Upper lobe of right lung (tissue), 1 donor: ENCODE results near the gene NOTUM. TPM values are rescaled to one million over a fixed set of nuclear protein-coding genes. Genes with fewer than 3 reads are reported as not detected.

Source experiments
- ATAC-seq: fragments of 200-7000 bp; cut with Tn5 transposase; one replicate; pipeline ENCODE4 v1.9.1; 2020; ENCODE audit warnings: mild to moderate bottlenecking, moderate library complexity
- DNase-seq: peaks from one replicate; pipeline ENCODE4 v3.0.0-alpha.2; 2020
- H3K27ac ChIP-seq: fragments of 200-600 bp; one replicate; pipeline ENCODE4 v1.8.0; 2022
- H3K27me3 ChIP-seq: fragments of 200-600 bp; one replicate; pipeline ENCODE4 v1.8.0; 2022; ENCODE audit warnings: mild to moderate bottlenecking
- H3K36me3 ChIP-seq: fragments of 200-600 bp; one replicate; pipeline ENCODE4 v1.8.0; 2022
- H3K4me1 ChIP-seq: fragments of 200-600 bp; one replicate; pipeline ENCODE4 v1.8.0; 2022
- H3K4me3 ChIP-seq: fragments of 200-600 bp; one replicate; pipeline ENCODE4 v1.8.0; 2022; ENCODE audit warnings: mild to moderate bottlenecking
- H3K9me3 ChIP-seq: fragments of 200-600 bp; one replicate; pipeline ENCODE4 v1.8.0; 2022
- CTCF ChIP-seq: fragments of 200-600 bp; IDR thresholded peaks from one replicate; pipeline ENCODE4 v1.8.0; 2022; ENCODE audit warnings: antibody characterized with exemption
- intact Hi-C: fragments of 100-400 bp; cut with DNase I; formaldehyde crosslinking; loops from one replicate; pipeline ENCODE4 v1.11.0; 2022
- total RNA-seq: library from RNA; stranded (reverse); fragmentation: NEBNext Ultra II Directional; extraction: Animal tissue kit (Norgen Biotek cat#: 25700); gene quantifications from one replicate; pipeline ENCODE4 v1.2.1, GENCODE V29; 2021
- donor health status: DM: no; HTN: yes; CAD: no; lungs with severe emphysema.

The NOTUM gene
- total RNA-seq, 1 donor from 2014 or later, result 6.1 TPM

GRCh38 chr17:81932333-81932983, 28.5 kb downstream of the NOTUM start:
- Histone ChIP-seq H3K4me1 (peaks cover 19% of the 10 kb centered on the region), H3K36me3 (no peaks in the 10 kb centered on the region)

GRCh38 chr17:81931557-81932332, 29.2 kb downstream of the NOTUM start:
- no peak for ATAC-seq
- intact Hi-C loops, result no loop called here
- H3K4me3 ChIP-seq, result no peak overlapping the region
- no peaks in the 10 kb centered on the region for H3K9me3 ChIP-seq
- no peaks in the 10 kb centered on the region for H3K36me3 ChIP-seq
- no peaks in the 10 kb centered on the region for H3K27me3 ChIP-seq
- no peak for TF ChIP-seq CTCF
- peaks cover 17% of the 10 kb centered on the region for H3K4me1 ChIP-seq
- H3K27ac ChIP-seq, result no peak overlapping the region
- no peak for DNase-seq

More at GRCh38 chr17:81932333-81932983, 28.5 kb downstream of the NOTUM start:
- DNase-seq (no peak), ATAC-seq (no peak)
- Histone ChIP-seq H3K9me3 (no peaks in the 10 kb centered on the region), H3K27me3 (no peaks in the 10 kb centered on the region), H3K27ac (no peak overlapping the region), H3K4me3 (no peak overlapping the region)
- intact Hi-C loops, result no loop called here
- no peak for TF ChIP-seq CTCF

DNA sequence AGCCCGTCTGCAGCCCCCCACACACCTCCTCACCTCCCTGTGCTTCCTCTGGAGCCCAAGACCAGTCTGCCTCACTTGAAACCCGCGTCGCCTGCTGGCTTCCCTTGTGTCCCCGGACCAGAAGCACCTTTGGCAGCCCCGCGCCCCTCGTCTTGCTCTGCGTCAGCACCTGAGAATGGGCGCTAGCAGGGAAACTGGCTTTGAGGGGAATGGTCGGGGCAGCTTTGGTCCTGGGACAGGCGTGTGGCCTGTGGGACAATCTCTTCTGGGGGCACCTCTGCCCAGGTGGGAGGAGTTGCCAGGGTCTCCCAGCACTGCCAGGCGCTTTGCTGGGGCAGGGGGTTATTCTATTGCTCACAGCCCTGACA, 29.8 kb downstream of the NOTUM start:
- Histone ChIP-seq H3K4me3 (no peak overlapping the region), H3K4me1 (peaks cover 11% of the 10 kb centered on the region), H3K27me3 (no peaks in the 10 kb centered on the region), H3K27ac (no peak overlapping the region), H3K36me3 (no peaks in the 10 kb centered on the region), H3K9me3 (no peaks in the 10 kb centered on the region)
- DNase-seq, result no peak
- intact Hi-C loops, result no loop called here
- no peak for TF ChIP-seq CTCF
- ATAC-seq, result no peak

DNA sequence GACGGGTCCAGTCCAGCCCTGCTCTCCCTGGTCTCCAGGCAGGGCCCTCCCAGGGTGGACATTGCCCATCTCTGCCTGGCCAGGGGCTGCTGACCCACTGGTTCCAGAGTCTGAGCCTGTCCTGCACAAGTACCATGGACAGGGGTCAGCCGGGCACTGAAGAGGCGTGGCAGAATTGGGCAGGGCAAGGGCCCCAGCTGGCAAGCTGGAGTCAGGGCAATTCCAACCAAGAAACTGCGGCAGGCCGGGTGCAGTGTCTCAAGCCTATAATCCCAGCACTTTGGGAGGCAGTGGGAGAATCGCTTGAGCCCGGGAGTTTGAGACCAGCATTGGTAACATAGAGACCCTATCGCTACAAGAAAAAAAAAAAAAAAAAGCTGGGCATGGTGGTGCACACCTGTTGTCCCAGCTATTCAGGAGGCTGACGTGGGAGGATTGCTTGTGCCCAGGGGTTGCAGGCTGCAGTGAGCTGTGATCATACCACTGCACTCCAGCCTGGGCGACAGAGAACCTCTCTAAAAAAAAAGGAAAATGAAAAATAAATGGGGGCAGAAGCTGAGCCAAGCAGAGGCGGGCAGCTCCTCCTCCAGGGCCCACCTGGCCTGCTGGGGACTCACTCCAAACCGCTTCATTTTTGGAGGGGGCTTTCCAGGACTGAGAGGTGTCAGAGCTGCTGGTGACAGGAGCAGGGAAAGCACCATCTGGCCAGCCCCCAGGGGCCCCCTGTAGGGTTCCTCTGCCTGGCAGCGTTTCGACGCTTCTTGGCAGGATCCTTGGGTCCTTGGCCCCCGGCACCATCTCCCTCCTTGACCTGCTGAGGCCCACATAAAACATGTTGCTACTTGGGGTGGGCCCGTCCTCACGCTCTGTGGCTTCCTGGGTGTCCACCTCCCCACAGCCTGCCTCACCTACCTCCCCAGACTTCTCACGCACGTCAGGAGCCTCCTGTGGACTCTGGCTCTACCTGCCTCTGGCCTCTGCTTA, 30.6 kb downstream of the NOTUM start:
- DNase-seq, result no peak
- no peaks in the 10 kb centered on the region for H3K27me3 ChIP-seq
- no peak for ATAC-seq
- no peak overlapping the region for H3K4me3 ChIP-seq
- H3K4me1 ChIP-seq, result peaks cover 14% of the 10 kb centered on the region
- intact Hi-C loops, result no loop called here
- no peaks in the 10 kb centered on the region for H3K9me3 ChIP-seq
- no peak for TF ChIP-seq CTCF
- H3K36me3 ChIP-seq, result no peaks in the 10 kb centered on the region
- no peak overlapping the region for H3K27ac ChIP-seq

- peaks cover 24% of the 10 kb centered on the region for H3K4me1 ChIP-seq
Measured at GRCh38 chr17:81929253-81930141, 31.5 kb downstream of the NOTUM start.

More at GRCh38 chr17:81929253-81930141, 31.5 kb downstream of the NOTUM start:
- Histone ChIP-seq H3K27ac (no peak overlapping the region), H3K36me3 (no peaks in the 10 kb centered on the region), H3K27me3 (no peaks in the 10 kb centered on the region), H3K4me3 (no peak overlapping the region), H3K9me3 (no peaks in the 10 kb centered on the region)
- no peak for DNase-seq
- no peak for ATAC-seq
- TF ChIP-seq CTCF, result no peak
- intact Hi-C loops, result no loop called here
